ENCODE data around the gene ANKRD28.

The ANKRD28 gene

DNA sequence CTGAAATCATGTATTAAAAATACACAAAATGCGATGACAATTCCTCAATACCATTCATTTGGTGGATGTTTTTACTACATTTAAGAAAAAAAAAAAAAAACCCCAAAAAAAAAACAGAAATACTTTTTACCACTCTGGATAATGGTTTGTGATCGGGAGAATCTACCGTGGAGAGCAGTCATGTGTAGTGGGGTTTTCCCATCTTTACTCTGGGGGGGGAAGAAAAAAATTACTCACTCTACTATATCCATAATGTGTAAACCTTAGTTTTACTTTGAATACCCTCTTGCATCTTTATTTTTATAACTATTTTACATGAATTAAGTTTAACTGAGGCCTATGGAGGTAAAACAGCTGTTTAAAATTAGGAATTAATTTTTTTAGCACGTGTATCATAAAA lies 83.3 kb downstream of the ANKRD28 start:
- CTCF ChIA-PET, result interaction anchor here (0.9 to 2.4 kb wide), 8 partner anchors 9 to 84 kb away, joined by 3 to 10 read pairs (median 6); no protein-coding TSS in a partner anchor
- POLR2A ChIA-PET, result no interaction called here
- DNase-seq (ENCODE audit: extremely low spot score), result no peak
- TF ChIP-seq, protein P1, sequence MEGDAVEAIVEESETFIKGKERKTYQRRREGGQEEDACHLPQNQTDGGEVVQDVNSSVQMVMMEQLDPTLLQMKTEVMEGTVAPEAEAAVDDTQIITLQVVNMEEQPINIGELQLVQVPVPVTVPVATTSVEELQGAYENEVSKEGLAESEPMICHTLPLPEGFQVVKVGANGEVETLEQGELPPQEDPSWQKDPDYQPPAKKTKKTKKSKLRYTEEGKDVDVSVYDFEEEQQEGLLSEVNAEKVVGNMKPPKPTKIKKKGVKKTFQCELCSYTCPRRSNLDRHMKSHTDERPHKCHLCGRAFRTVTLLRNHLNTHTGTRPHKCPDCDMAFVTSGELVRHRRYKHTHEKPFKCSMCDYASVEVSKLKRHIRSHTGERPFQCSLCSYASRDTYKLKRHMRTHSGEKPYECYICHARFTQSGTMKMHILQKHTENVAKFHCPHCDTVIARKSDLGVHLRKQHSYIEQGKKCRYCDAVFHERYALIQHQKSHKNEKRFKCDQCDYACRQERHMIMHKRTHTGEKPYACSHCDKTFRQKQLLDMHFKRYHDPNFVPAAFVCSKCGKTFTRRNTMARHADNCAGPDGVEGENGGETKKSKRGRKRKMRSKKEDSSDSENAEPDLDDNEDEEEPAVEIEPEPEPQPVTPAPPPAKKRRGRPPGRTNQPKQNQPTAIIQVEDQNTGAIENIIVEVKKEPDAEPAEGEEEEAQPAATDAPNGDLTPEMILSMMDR (IDR thresholded peaks at IDR 0.05; ENCODE audit: control extremely low read depth, extremely low read depth, low read depth, missing control alignments), result no peak

DNA sequence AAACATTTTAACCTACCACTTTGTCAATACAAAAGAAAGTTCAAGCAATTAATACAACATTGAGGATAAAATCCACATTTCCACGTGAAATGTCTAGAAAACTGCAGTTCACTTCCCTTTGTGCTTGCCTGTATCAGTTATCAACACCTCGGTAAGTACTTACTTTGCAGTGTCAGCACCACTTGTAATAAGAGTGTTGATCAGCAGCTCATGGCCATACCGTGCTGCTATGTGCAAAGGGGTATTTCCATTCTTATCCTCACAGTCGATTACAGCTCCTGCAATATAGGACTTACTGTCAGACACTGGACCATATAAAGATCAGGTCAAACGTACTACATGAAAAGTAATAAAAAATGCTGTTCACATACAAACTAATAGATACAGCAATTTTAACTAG lies 84.4 kb downstream of the ANKRD28 start:
- ChIA-PET CTCF (interaction anchor here (1.1 to 2.4 kb wide), 10 partner anchors 8 to 98 kb away, joined by 3 to 10 read pairs (median 5); no protein-coding TSS in a partner anchor), POLR2A (interaction anchor here (0.6 kb wide), 1 partner anchor 54 kb away, joined by 8 read pairs; no protein-coding TSS in a partner anchor)
- TF ChIP-seq, protein P1 (IDR thresholded peaks at IDR 0.05; ENCODE audit: control extremely low read depth, extremely low read depth, low read depth, missing control alignments), result no peak
- no peak for DNase-seq (ENCODE audit: extremely low spot score)

DNA sequence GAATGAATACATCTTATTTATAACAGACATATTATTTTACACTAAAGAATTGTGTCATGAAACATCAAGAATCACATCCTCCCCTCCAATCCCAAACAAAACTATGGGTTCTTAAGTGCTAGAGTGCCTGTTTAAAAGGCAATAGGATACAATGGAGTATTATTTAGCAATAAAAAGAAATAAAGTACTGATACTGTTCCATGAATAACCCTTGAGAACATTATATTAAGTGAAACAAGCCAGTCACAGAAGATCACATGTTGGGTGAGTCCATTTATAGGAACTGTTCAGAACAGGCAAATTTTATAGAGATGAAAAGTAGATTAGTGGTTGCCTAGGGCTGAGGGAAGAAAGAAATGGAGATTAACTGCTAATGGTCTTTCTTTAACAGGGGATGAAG lies 86.5 kb downstream of the ANKRD28 start:
- CTCF ChIA-PET, result no interaction called here
- TF ChIP-seq, protein P1 (IDR thresholded peaks at IDR 0.05; ENCODE audit: control extremely low read depth, extremely low read depth, low read depth, missing control alignments), result no peak
- DNase-seq (ENCODE audit: extremely low spot score), result no peak
- POLR2A ChIA-PET, result no interaction called here

DNA sequence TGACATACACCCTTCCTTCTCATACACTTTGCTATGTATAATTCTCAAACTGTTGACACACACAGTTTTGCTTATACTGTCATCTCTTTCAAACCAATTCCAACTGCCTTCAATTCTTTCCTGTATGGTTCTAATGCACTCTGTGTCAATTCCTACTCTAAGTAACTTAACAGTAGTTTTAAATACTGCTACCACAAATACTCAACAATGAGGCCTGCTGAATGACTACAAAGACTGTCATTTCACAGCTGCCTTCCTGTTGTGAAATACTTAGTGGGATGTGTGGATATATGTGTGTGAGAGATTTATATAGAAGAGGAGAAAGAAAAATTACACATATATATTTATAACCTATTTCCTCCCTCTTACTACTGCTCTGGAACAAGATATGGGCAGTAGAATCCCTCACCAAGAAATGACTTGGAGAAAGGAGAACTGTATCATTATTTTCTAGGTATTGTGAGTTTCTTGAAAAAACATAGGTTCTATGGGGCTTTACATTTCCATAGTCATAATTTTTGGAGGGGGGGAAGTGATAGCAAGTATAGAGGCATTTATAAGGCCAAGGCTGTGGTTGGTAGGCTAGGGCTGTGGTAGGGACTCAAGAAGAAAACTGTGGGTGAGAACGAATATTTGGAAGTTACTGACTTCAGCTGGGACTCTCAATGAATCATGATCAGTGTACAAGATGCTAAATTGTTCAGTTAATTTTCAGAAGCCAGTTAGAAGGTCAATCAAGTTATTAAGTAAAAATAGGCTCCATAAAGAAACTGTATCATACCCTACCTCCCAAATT lies 88.7 kb downstream of the ANKRD28 start:
- TF ChIP-seq, protein P1 (IDR thresholded peaks at IDR 0.05; ENCODE audit: control extremely low read depth, extremely low read depth, low read depth, missing control alignments), result no peak
- POLR2A ChIA-PET, result no interaction called here
- CTCF ChIA-PET, result no interaction called here
- DNase-seq (ENCODE audit: extremely low spot score), result no peak

DNA sequence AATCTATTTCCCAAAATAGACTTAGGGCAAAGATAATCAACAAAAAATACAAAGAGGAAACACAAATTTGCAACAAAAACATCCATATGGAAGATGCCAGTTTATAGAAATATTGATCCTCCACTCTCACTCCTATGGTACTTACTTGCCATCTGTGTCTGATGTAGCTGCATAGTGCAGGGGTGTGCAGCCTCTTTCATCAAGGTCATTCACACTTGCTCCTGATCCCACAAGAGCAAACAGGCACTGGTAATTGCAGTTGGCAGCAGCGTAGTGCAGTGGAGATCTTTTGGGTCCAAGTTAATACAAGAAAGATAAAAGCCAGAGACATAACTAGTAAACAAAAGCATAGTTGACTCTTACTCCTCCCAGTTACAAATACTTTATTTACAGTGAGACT lies 90.0 kb downstream of the ANKRD28 start:
- TF ChIP-seq, protein P1 (IDR thresholded peaks at IDR 0.05; ENCODE audit: control extremely low read depth, extremely low read depth, low read depth, missing control alignments), result no peak

DNA sequence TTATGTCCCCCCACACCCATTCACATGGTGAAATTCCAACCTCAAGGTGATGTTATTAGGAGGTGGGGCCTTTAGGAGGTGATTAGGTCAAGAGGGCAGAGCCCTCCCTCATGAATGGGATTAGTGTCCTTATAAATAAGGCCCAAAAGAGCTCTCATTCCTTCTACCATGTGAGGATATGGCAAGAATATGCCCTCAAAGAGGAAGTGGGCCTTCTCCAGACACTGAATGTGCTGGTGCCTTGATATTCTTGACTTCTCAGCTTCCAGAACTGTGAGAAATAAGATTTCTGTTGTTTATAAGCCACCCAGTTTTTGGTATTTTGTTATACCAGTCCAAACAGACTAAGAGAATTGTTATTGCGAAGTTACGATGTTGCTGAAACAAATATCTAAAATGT lies 94.4 kb downstream of the ANKRD28 start:
- TF ChIP-seq, protein P1 (IDR thresholded peaks at IDR 0.05; ENCODE audit: control extremely low read depth, extremely low read depth, low read depth, missing control alignments), result no peak
- POLR2A ChIA-PET, result no interaction called here
- CTCF ChIA-PET, result interaction anchor here (1.1 to 2.3 kb wide), 3 partner anchors 10 to 20 kb away, joined by 3 to 10 read pairs (median 4); no protein-coding TSS in a partner anchor
- DNase-seq (ENCODE audit: extremely low spot score), result no peak

More for the DNA sequence above, 90.0 kb downstream of the ANKRD28 start:
- POLR2A ChIA-PET, result no interaction called here
- CTCF ChIA-PET, result no interaction called here
- DNase-seq (ENCODE audit: extremely low spot score), result no peak

Measured in GM10248 (cell line).